AG10803 (cell line): ENCODE data around the gene ADGRD1.

Source experiments
- DNase-seq: peaks from one replicate; pipeline ENCODE4 v3.0.0; 2010; ENCODE audit warnings: low read depth
- H3K4me3 ChIP-seq: 2 replicates; pipeline ENCODE4 v1.5.1; 2011; ENCODE audit warnings: mild to moderate bottlenecking, low read length, control low read depth
- CTCF ChIP-seq: conservative IDR thresholded peaks from 2 replicates; pipeline ENCODE4 v1.5.1; 2011; ENCODE audit warnings: mild to moderate bottlenecking, low read length, control low read depth, inconsistent platforms

Gene ADGRD1

DNA sequence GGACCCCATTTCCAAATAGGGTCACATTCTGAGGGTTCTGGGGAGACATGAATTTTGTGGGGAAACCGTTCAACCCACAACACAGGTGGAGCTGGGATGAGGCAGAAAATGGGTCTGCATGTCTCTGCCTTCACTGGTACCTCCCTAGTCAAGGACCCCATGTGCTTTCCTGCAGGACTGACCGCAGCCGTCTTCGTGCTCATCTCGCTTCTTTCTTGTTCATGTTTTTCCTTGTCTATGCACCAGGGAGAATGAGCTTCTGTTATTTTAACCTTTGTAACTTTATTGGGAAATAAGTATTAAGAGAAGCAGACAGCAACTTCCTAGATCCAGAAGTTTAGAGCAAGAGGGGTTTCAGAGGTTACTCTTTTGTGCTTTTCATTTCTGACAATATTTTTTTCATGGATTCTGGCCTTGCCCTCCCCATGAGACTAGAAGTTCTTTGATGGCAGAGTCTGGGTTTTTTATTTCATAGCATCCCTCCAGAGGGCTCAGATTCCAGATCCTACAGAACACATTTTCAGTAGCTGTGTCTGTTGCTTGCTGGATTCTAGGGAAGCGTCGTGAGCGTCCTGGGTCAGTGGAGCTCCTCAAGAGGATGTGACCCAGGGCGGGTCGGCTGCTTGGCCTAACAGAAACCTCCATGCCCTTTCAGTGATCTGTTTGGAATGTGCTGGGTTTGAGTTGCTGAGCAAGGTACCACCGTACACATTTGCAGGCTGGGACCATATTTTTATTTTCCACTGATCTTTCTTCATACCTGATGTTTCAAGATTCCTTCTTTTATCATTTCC lies 104.2 kb downstream of the ADGRD1 start:
- no peak for TF ChIP-seq CTCF
- H3K4me3 ChIP-seq, result no peak overlapping the region
- DNase-seq, result no peak

- no peak for DNase-seq
- H3K4me3 ChIP-seq, result no peak overlapping the region
- TF ChIP-seq CTCF, result no peak
Measured at GRCh38 chr12:131058700-131059099, 105.0 kb downstream of the ADGRD1 start.

- no peak for TF ChIP-seq CTCF
- no peak overlapping the region for H3K4me3 ChIP-seq
- no peak for DNase-seq
Measured at GRCh38 chr12:131060011-131060703, 106.5 kb downstream of the ADGRD1 start.

- H3K4me3 ChIP-seq, result no peak overlapping the region
- DNase-seq, result no peak
- TF ChIP-seq CTCF, result no peak
Measured at GRCh38 chr12:131061041-131061806, 107.5 kb downstream of the ADGRD1 start.

- TF ChIP-seq CTCF, result no peak
- H3K4me3 ChIP-seq, result no peak overlapping the region
- DNase-seq, result no peak
Measured at GRCh38 chr12:131063413-131063812, 109.7 kb downstream of the ADGRD1 start.

GRCh38 chr12:131063960-131064359 lies 110.3 kb downstream of the ADGRD1 start:
- no peak for TF ChIP-seq CTCF
- no peak overlapping the region for H3K4me3 ChIP-seq
- no peak for DNase-seq

GRCh38 chr12:131065279-131065678 lies 111.6 kb downstream of the ADGRD1 start:
- H3K4me3 ChIP-seq, result no peak overlapping the region
- TF ChIP-seq CTCF, result no peak
- no peak for DNase-seq
